D721Med (cell line): ENCODE results near the gene TMEM156.

ENCODE experiments used
- DNase-seq: peaks from one replicate; pipeline ENCODE4 v3.0.0; 2011; ENCODE audit warnings: low spot score; ENCODE audit not compliant: insufficient read length
- FAIRE-seq: peaks from 2 replicates; lab custom pipeline; 2011; peaks lifted over from hg19 to GRCh38; lab: Jason Lieb, UNC
- TF ChIP-seq, protein P1 (sequence below): IDR thresholded peaks from 2 replicates; pipeline ENCODE4 v1.5.1; 2012; ENCODE audit warnings: mild to moderate bottlenecking, control low read depth; ENCODE audit not compliant: insufficient read depth; ENCODE audit errors: missing control alignments

Gene TMEM156

DNA sequence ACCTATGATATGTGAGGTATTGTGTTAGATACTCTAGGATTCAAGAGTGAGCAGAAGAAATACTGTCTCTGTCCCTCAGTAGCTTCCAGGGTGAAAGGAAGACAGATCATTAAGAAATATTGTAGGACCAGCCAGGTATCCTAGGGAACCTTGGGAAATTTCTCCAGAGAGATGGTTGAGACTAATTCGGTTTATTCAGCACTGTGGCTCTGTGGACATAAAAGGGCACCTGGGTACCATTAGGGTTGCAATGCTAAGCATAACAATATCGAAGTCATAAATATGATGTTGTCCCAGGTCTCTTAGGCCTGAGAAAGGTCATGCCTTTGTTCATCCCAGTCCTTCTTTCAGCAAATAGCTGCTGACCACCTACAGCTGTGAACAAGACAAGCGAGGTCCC is 103.6 kb downstream of the TMEM156 start:
- no peak for DNase-seq
- no peak for FAIRE-seq
- TF ChIP-seq, protein P1, sequence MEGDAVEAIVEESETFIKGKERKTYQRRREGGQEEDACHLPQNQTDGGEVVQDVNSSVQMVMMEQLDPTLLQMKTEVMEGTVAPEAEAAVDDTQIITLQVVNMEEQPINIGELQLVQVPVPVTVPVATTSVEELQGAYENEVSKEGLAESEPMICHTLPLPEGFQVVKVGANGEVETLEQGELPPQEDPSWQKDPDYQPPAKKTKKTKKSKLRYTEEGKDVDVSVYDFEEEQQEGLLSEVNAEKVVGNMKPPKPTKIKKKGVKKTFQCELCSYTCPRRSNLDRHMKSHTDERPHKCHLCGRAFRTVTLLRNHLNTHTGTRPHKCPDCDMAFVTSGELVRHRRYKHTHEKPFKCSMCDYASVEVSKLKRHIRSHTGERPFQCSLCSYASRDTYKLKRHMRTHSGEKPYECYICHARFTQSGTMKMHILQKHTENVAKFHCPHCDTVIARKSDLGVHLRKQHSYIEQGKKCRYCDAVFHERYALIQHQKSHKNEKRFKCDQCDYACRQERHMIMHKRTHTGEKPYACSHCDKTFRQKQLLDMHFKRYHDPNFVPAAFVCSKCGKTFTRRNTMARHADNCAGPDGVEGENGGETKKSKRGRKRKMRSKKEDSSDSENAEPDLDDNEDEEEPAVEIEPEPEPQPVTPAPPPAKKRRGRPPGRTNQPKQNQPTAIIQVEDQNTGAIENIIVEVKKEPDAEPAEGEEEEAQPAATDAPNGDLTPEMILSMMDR = no peak

DNA sequence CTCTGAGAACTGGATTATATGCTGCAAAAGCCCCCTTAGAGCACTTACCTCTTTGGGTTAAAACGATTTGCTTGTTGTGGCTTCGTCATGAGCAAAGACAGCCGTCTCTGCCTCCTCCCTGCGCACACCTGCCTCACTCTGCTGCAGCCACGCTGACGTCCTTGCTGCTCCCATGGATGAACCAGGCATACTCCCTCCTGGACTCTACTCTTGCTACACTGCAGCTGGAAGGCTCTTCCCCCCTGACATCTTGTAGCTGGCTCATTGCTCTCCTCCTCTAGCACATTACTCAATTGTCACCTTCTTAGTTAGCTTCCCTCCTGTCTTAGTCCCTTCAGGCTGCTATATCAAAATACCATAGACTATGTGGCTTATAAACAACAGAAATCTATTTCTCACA is 105.3 kb downstream of the TMEM156 start:
- no peak for FAIRE-seq
- TF ChIP-seq, protein P1 = no peak
- DNase-seq = no peak

DNA sequence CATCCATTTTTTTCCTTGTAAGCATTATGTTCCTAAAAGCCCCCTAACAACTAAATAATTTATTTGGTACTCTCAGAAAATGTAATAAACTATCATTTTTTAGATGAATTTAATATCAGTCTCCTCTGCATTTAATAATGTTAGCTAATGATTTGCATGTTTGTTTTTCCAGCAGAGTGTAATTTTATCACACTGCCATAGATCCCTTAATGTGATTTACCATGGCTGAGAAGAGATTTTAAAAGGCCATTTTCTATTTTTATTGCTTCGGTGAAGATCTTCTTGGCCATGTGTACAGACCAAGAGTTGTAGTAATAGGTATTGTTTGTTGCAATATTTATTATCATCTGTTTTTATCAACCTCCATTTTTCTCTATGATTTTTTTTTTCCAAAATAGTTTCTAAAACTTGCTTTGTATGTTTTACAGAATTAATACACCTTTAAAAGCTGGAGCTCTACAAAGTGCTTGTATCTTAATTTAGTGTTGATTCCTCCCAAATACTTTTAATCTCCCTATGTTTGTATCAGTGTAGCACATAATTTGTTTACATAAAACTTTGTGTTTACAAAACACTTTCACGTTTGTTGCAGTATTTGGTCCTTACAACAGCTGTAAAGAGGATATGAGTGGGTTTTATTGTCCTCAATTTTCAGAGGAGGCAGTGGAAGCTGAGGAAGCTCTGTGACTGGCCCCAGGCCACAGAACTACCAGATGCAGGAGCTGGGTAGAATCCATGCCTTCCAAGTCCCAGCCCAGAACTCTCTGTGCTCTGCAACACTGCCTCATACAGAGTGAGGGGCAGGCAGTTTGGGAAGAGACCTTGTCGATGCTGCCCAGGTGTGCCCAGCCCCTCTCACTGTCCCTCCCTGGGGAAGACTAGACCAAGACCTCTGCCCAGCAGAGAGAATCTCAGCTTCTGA is 106.5 kb downstream of the TMEM156 start:
- FAIRE-seq (no peak), DNase-seq (no peak)
- TF ChIP-seq, protein P1 = no peak

DNA sequence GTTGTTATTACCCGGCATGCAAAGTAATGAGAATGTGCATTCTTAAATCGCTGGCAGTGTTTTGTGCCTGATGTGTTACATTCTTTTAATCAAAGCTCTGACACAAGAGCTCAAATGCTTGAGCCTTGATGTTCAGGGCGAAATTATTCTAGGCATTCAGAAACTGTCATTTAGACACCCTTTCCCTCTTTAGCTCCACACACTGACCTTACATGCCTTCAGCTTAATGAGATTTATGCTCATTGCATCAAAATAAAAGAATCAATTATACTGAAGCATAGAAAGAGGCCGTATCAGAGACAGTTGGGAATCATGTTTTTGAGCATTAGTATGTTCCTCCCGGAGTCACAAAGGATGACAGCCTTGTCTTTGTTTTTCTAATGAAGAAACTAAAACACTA is 107.9 kb downstream of the TMEM156 start:
- FAIRE-seq (no peak), DNase-seq (no peak)
- TF ChIP-seq, protein P1 = no peak

DNA sequence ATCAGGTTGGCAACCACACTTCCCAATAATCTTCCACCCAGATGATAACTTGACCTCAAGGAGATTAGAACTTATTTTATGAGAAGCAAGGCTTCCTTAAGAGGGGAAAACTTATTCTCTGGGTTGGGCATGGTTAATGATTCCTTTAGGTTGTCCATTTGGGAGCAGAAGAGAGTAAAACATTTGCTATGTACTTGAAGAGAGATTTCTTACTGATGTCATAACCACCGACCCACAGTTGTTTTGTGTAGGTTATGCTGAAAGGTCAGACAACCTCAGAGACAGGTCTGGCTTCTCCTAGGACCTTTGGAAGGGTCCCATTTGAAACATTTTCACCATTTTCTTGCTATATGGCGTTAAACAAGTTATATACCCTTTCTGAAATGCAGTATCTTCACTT is 108.5 kb downstream of the TMEM156 start:
- TF ChIP-seq, protein P1 = no peak
- DNase-seq (no peak), FAIRE-seq (no peak)

DNA sequence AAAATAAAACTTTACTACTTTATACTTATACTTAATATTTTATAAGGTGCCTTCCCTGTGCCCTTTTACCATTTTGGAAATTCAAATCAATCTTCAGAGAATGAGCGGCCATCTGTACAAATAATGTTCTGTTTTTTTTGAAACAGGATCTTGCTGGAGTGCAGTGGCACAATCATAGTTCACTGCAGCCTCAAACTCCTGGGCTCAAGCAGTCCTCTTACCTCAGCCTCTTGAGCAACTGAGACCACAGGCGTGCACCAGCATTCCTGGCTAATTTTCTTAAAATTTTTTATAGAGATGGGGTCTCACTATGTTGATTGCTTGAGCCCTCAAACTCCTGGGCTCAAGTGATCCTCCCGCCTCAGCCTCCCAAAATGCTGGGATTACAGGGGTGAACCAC is 111.1 kb downstream of the TMEM156 start:
- DNase-seq = no peak
- no peak for FAIRE-seq
- TF ChIP-seq, protein P1 = no peak

DNA sequence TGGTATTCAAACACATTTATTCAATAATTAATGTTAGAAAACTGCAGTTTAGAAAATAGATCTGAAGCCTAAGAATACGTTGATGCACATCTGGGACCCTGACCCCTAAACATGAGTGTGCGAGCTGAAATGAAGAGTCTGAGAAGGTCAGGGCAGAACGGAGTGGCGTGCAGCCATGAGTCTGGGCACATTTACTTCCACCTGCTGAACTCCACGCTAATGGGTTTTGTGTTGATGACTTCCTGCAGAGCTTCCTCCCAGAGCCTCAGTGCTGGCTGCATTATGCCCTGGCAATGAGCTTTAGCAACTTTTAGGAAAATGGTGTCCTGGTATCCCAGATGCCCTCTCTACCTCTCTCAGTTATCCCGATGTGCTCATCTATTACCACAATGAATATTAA is 111.5 kb downstream of the TMEM156 start:
- DNase-seq (no peak), FAIRE-seq (no peak)
- TF ChIP-seq, protein P1 = no peak
